ENCODE results near the gene TAF12.
"Not testable (repeated sequence)": the region's sequence is repeated elsewhere in the genome, so short reads cannot be mapped to it uniquely, and the experiment has no call there.

TAF12 gene, protein sequence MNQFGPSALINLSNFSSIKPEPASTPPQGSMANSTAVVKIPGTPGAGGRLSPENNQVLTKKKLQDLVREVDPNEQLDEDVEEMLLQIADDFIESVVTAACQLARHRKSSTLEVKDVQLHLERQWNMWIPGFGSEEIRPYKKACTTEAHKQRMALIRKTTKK

DNA sequence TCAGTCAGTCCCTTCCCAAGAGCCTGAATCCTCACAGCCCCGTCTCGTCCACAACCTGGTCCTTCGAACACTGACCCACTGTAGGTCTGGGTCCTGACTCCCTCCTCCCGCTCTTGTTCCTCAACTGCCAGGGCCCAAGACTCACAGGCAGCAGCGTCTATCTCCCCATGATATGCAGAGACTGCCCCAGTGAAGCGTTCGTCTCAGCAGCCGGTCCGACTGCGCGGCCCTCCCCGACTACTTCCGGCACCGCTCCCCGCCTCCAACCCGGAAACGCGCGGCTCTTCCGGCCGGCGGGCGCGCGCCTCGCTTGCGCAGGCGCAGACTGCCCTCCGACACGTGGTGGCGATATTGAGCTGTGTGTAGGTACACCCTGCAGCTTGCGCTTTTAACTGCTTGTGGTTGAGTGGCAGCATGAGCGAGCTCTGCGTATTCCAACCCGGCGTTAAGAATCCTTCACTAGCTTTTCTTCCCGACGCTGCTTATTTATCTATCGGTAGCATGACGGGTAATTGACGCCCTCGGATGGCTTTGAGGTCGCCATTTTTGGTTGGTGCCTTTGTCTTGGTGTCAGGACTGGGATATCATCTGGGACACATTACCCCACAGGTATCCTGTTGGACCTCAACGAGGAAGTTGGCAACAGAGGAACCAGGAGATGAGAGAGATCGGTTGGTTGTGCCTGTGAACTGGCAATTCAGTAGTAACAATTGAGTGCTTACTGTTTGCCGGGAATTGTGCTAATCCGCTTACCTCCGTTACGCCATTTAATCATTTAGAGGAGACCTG is at the start of gene TAF12:
TAF12 (minus strand) TSS at position 221 of the 789 bp plus-strand sequence. CDS start 20,986 bp downstream, outside the sequence.
- peak; percentile 93 to 95 for DNase-seq

- DNase-seq, result not testable (repeated sequence)
Observed at GRCh38 chr1:28691627-28692026, 48.8 kb upstream of the TAF12 start.

DNA sequence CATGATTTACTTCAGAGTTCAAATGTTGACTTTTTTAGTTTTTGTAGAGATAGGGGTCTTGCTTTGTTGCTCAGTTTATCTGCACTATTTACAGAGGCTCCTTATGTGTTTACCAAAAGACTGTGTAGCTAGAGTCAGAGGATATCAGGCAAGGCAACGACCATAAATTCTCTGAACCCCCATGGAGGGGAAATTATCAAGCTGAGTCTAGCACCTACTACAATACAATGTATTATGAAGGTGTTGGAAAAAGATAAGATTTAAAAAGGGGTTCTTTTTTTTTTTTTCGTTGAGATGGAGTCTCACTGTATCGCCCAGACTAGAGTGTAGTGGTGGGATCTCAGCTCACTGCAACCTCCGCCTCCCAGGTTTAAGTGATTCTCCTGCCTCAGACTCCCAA is 42.1 kb upstream of the TAF12 start:
- no peak for DNase-seq

GRCh38 chr1:28682840-28683239 is 40.0 kb upstream of the TAF12 start:
- no peak for DNase-seq

- DNase-seq, result no peak
Observed at GRCh38 chr1:28680151-28680550, 37.3 kb upstream of the TAF12 start.

- no peak for DNase-seq
Observed at GRCh38 chr1:28675924-28676257, 33.0 kb upstream of the TAF12 start.

DNA sequence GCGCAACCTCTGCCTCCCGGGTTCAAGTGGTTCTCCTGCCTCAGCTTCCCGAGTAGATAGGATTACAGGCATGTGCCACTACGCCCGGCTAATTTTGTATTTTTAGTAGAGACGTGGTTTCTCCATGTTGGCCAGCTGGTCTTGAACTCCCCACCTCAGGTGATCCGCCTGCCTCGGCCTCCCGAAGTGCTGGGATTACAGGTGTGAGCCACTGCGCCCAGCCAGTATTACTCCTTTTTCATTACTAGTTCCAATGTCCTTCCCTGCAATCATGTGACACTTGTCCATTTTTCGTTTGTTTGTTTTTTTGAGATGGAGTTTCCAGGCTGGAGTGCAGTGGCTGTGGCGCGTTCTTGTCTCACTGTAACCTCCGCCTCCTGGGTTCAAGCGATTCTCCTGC is 30.1 kb upstream of the TAF12 start:
- not testable (repeated sequence) for DNase-seq

GRCh38 chr1:28671254-28671780 is 28.4 kb upstream of the TAF12 start:
- DNase-seq, result no peak

DNA sequence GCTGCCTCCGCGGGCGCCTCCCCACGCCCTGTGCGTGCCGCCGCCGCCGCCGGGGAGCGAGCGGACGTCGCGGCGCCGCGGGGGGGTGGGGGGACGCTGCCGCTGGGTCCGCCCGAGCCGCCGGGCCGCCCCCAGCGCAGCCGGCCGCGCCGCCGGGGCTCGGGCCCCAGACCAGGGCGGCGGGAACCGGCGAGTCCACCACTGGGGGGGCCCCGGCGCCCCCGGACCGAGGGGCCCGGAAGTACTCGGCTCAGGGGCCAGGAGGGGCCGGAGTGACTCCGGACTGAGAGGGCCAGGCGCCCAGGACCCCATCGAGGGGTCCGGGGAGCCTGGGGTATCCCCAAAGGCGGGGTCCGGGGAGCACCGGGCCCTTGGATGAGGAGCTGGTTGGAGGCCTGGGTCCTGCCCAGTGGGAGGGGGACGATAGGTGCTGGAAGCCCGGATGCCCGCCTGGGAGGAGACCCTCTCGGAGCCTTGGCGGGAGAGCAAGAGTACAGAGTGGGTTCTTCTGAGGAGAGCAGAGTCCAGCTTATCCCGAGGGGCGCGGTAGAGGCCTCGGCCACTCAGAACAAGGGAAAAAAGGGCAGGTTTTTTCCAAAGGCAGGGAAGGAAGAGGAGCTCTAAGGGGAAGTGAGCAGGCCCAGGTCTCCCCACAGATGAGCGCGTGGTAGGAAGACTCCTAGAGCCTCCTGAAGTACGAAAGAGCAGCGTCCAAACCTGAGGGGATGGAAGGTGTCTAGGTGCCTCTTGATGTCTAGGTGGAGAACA is 26.3 kb upstream of the TAF12 start:
- DNase-seq, result peak; percentile 74 to 78

GRCh38 chr1:28668191-28668955 is 25.5 kb upstream of the TAF12 start, which contains the start of gene GMEB1:
GMEB1 (plus strand) TSS chr1:28668784; CDS start chr1:28683613, 14,829 bp downstream.
- DNase-seq, result peak; percentile 86 to 90

- DNase-seq, result no peak
Observed at GRCh38 chr1:28666806-28667205, 23.9 kb upstream of the TAF12 start.

- no peak for DNase-seq
Observed at GRCh38 chr1:28663871-28664470, 21.1 kb upstream of the TAF12 start.

DNA sequence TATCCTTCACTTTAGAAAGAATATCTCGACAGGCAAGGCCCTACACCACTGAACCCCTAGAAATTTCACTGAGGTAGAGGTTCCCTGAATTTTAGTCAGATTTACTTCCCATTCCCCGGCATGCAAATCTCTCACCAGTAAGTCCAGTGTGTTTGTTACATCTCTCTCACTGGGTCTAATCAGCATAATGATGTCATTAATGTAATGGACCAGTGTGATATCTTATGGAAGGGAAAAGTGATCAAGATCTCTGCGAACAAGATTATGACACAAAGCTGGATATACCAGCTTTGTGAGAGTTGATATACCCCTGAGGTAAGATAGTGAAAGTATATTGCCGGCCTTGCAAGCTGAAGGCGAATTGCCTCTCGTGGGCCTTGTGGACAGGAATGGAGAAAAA is 13.5 kb upstream of the TAF12 start:
- DNase-seq, result no peak

- not testable (repeated sequence) for DNase-seq
Observed at GRCh38 chr1:28655448-28656311, 12.8 kb upstream of the TAF12 start.

GRCh38 chr1:28653870-28654269 is 11.0 kb upstream of the TAF12 start:
- DNase-seq, result not testable (repeated sequence)

DNA sequence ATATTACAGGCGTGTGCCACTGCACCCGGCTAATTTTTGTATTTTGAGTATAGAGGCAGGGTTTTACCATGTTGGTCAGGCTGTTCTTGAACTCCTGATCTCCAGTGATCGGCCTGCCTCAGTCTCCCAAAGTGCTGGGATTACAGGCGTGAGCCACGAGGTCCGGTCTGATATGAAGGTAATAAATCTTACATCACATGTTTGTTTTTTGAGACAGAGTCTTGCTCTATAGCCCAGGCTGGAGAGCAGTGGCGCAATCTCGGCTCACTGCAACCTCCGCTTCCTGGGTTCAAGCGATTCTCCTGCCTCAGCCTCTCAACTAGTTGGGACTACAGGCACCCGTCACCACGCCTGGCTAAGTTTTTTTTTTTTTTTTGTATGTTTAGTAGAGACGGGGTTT is 10.2 kb upstream of the TAF12 start:
- DNase-seq, result not testable (repeated sequence)

- DNase-seq, result peak; percentile 87 to 88
Observed at GRCh38 chr1:28648474-28649198, 5.8 kb upstream of the TAF12 start, which contains the start of gene RNU11. RNU11 (plus strand) TSS chr1:28648600.

DNA sequence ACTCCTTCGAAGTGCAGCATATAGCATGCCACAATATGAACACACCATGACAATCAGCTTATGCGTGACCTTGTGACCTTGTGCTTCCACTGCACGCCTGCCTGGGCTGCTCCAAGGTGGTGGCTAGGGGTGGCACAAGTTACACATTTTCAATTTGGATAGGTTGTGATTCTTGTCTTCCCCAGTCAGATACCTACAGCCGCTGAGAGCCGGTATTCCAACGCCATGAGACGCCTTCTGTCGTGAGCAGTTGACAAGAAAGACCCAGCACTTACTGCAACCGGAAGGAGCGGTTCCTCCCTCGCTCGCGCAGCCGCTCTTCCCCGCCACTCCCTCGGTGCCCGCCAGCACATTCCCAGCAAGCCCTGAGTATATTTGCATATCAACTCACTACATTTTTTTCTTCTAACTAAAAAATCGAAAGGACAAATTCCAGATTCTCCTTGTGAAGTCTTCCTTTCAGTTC is 5.2 kb upstream of the TAF12 start:
- peak; percentile 88 to 91 for DNase-seq

DNA sequence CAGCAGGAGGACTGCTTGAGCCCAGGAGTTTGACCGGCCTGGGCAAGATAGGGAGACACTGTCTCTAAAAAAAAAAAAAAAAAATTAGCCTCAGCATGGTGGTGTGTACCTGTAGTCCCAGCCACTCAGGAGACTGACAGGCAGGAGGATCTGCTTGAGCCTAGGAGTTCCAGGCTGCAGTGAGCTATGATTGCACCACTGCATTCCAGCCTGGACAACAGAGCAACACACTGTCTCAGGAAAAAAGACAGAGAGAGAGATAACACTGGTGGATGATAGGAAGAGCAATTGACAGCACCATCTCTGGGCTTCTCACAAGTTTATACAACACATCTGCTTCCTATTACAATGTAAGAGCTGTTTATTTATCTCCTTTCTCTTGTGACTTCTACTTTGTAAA is 3.2 kb upstream of the TAF12 start:
- no peak for DNase-seq

DNA sequence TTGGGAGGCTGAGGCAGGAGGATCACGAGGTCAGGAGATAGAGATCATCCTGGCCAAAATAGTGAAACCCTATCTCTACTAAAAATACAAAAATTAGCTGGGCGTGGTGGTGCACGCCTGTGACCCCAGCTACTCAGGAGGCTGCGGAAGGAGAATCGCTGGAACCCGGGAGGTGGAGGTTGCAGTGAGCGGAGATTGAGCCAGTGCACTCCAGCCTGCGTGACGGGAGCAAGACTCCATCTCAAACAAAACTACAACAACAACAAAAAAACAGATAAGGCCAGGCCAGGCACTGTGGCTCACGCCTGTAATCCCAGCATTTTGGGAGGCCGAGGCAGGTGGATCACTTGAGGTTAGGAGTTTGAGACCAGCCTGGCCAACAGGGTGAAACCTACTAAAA is 2.5 kb upstream of the TAF12 start:
- DNase-seq, result not testable (repeated sequence)

Measured in activated T-cell treated with anti-CD3 and anti-CD28 coated beads, Interleukin-2, amount 50 U/mL, for 48 hours (primary cell).